Measurements from ENCODE around the gene CGB7. TPM values are rescaled to one million over a fixed set of nuclear protein-coding genes. Genes with fewer than 3 reads are reported as not detected.

CGB7 gene
- total and polyA plus RNA-seq, 7 donors: 0.23 TPM; not detected in 6

Small RNA genes within 50 kb of the gene (small RNA-seq; reads per million reads assigned to genes)
- 0 reads per million in 3 donors for gene MIR6798
- gene RN7SL708P: 0 reads per million in 3 donors

Other genes starting within 250 kb of the CGB7 start
- 10 to 100 TPM; 29.8 to 46.7 (median 32.9) TPM for gene BCAT2, start 246.7 kb downstream of the CGB7 start, total RNA-seq
- 10 to 100 TPM; 52.7 to 61.0 (median 54.1) TPM for gene BCAT2, start 246.7 kb downstream of the CGB7 start, polyA plus RNA-seq
- gene HSD17B14, start 221.3 kb downstream of the CGB7 start, total RNA-seq: 10 to 100 TPM; 14.1 to 20.1 (median 18.3) TPM
- gene HSD17B14, start 221.3 kb downstream of the CGB7 start, polyA plus RNA-seq: 10 to 100 TPM in 1 of 3 donors, 1 to 10 TPM in 2; 4.3 to 21.0 (median 4.9) TPM
- 10 to 100 TPM; 13.8 to 44.7 (median 19.5) TPM for gene PLEKHA4, start 189.1 kb downstream of the CGB7 start, total RNA-seq
- gene PLEKHA4, start 189.1 kb downstream of the CGB7 start, polyA plus RNA-seq: 10 to 100 TPM; 18.0 to 28.2 (median 21.2) TPM
- 10 to 100 TPM; 22.1 to 69.8 (median 31.2) TPM for gene PPP1R15A, start 185.3 kb downstream of the CGB7 start, total RNA-seq
- gene PPP1R15A, start 185.3 kb downstream of the CGB7 start, polyA plus RNA-seq: 10 to 100 TPM; 43.2 to 60.8 (median 55.9) TPM
- gene TULP2, start 159.0 kb downstream of the CGB7 start, total RNA-seq: 1 to 10 TPM in 1 of 4 donors, under 1 TPM in 1, not detected in 2; 0.99 to 1.1 TPM
- under 1 TPM in 1 of 3 donors, not detected in 2; 0.22 TPM for gene TULP2, start 159.0 kb downstream of the CGB7 start, polyA plus RNA-seq
- 100 to 1,000 TPM; 153 to 275 (median 176) TPM for gene NUCB1, start 157.4 kb downstream of the CGB7 start, total RNA-seq
- gene NUCB1, start 157.4 kb downstream of the CGB7 start, polyA plus RNA-seq: 100 to 1,000 TPM in 1 of 3 donors, 10 to 100 TPM in 2; 43.0 to 303 (median 66.7) TPM
- not detected for gene DHDH, start 124.0 kb downstream of the CGB7 start, total RNA-seq
- under 1 TPM in 1 of 3 donors, not detected in 2; 0.16 TPM for gene DHDH, start 124.0 kb downstream of the CGB7 start, polyA plus RNA-seq
- 10 to 100 TPM; 17.9 to 61.5 (median 30.9) TPM for gene BAX, start 102.9 kb downstream of the CGB7 start, total RNA-seq
- gene BAX, start 102.9 kb downstream of the CGB7 start, polyA plus RNA-seq: 100 to 1,000 TPM; 130 to 216 (median 198) TPM
- 1,000 to 10,000 TPM; 2,871 to 3,975 (median 3,459) TPM for gene FTL, start 92.4 kb downstream of the CGB7 start, total RNA-seq
- 1,000 to 10,000 TPM; 2,999 to 9,923 (median 8,398) TPM for gene FTL, start 92.4 kb downstream of the CGB7 start, polyA plus RNA-seq
- gene GYS1, start 64.4 kb downstream of the CGB7 start, total RNA-seq: 10 to 100 TPM; 11.7 to 19.4 (median 17.8) TPM
- gene GYS1, start 64.4 kb downstream of the CGB7 start, polyA plus RNA-seq: 10 to 100 TPM; 14.4 to 32.7 (median 14.8) TPM
- gene RUVBL2, start 63.9 kb downstream of the CGB7 start, total RNA-seq: 10 to 100 TPM; 49.3 to 82.3 (median 64.0) TPM
- 10 to 100 TPM; 36.6 to 98.8 (median 55.9) TPM for gene RUVBL2, start 63.9 kb downstream of the CGB7 start, polyA plus RNA-seq
- not detected for gene LHB, start 40.7 kb downstream of the CGB7 start, total RNA-seq
- gene LHB, start 40.7 kb downstream of the CGB7 start, polyA plus RNA-seq: not detected
- gene CGB3, start 33.4 kb downstream of the CGB7 start, total RNA-seq: not detected
- gene CGB3, start 33.4 kb downstream of the CGB7 start, polyA plus RNA-seq: not detected
- gene CGB2, start 25.9 kb downstream of the CGB7 start, total RNA-seq: not detected
- gene CGB2, start 25.9 kb downstream of the CGB7 start, polyA plus RNA-seq: 1 to 10 TPM in 1 of 3 donors, not detected in 2; 3.0 TPM
- gene CGB1, start 20.9 kb downstream of the CGB7 start, total RNA-seq: not detected
- gene CGB1, start 20.9 kb downstream of the CGB7 start, polyA plus RNA-seq: not detected
- not detected for gene CGB5, start 13.9 kb downstream of the CGB7 start, total RNA-seq
- gene CGB5, start 13.9 kb downstream of the CGB7 start, polyA plus RNA-seq: not detected
- not detected for gene CGB8, start 8.6 kb downstream of the CGB7 start, total RNA-seq
- gene CGB8, start 8.6 kb downstream of the CGB7 start, polyA plus RNA-seq: not detected
- gene NTF4, start 7.1 kb upstream of the CGB7 start, total RNA-seq: not detected
- gene NTF4, start 7.1 kb upstream of the CGB7 start, polyA plus RNA-seq: not detected
- not detected for gene KCNA7, start 14.9 kb upstream of the CGB7 start, total RNA-seq
- not detected for gene KCNA7, start 14.9 kb upstream of the CGB7 start, polyA plus RNA-seq
- gene SNRNP70, start 27.7 kb upstream of the CGB7 start, total RNA-seq: 100 to 1,000 TPM; 156 to 382 (median 237) TPM
- 100 to 1,000 TPM in 1 of 3 donors, 10 to 100 TPM in 2; 33.8 to 227 (median 40.2) TPM for gene SNRNP70, start 27.7 kb upstream of the CGB7 start, polyA plus RNA-seq
- gene LIN7B, start 56.6 kb upstream of the CGB7 start, total RNA-seq: 10 to 100 TPM; 17.4 to 28.8 (median 26.7) TPM
- gene LIN7B, start 56.6 kb upstream of the CGB7 start, polyA plus RNA-seq: 10 to 100 TPM in 2 of 3 donors, 1 to 10 TPM in 1; 9.9 to 12.0 (median 12.0) TPM
- gene C19orf73, start 61.4 kb upstream of the CGB7 start, total RNA-seq: 1 to 10 TPM in 3 of 4 donors, not detected in 1; 1.6 to 2.1 (median 1.8) TPM
- gene C19orf73, start 61.4 kb upstream of the CGB7 start, polyA plus RNA-seq: 1 to 10 TPM; 2.4 to 5.1 (median 3.3) TPM
- gene PPFIA3, start 61.8 kb upstream of the CGB7 start, total RNA-seq: 1 to 10 TPM; 2.0 to 3.9 (median 3.1) TPM
- gene PPFIA3, start 61.8 kb upstream of the CGB7 start, polyA plus RNA-seq: 10 to 100 TPM; 18.6 to 35.3 (median 21.3) TPM
- 1 to 10 TPM in 1 of 4 donors, under 1 TPM in 3; 0.16 to 1.1 (median 0.69) TPM for gene HRC, start 97.6 kb upstream of the CGB7 start, total RNA-seq
- gene HRC, start 97.6 kb upstream of the CGB7 start, polyA plus RNA-seq: 1 to 10 TPM in 2 of 3 donors, under 1 TPM in 1; 0.46 to 6.6 (median 1.7) TPM
- 10 to 100 TPM in 3 of 4 donors, 1 to 10 TPM in 1; 7.9 to 18.0 (median 12.5) TPM for gene TRPM4, start 100.0 kb upstream of the CGB7 start, total RNA-seq
- 100 to 1,000 TPM in 1 of 3 donors, 10 to 100 TPM in 2; 40.5 to 166 (median 40.8) TPM for gene TRPM4, start 100.0 kb upstream of the CGB7 start, polyA plus RNA-seq

Measured in sigmoid colon (tissue), 7 donors.